GM10266 (cell line): ENCODE measurements around the gene SHBG.
"Not testable (repeated sequence)": the region's sequence is repeated elsewhere in the genome, so short reads cannot be mapped to it uniquely, and the experiment has no call there.

Experiments used
- DNase-seq: peaks from one replicate; pipeline ENCODE4 v3.0.0; 2012; ENCODE audit errors: extremely low spot score
- CTCF ChIP-seq: IDR thresholded peaks from 2 replicates; pipeline ENCODE4 v1.5.1; 2012; ENCODE audit warnings: mild to moderate bottlenecking, low read depth; ENCODE audit not compliant: control insufficient read depth, insufficient read depth; ENCODE audit errors: missing control alignments

The SHBG gene

DNA sequence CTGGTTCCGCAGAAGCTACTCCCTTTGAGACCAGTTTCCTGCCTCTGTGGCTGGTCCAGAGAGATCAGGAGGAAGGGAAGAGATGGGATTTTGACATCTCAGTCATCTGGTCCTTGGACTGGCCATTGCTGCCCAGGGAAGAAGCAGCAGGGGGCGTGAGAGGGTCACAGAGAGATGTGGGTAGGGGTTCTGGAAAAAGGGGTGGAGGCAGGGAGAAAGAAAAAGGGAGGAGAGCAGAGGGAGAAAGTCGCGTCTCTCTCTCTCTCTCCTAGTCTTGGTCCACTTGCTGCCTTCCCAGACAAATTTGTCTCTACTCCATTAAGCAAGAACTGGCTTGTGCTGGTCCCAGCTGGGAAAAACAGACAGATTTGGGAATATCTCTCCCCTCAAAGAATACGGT, 4.4 kb downstream of the SHBG start:
- no peak for DNase-seq
- TF ChIP-seq CTCF = peak; percentile 57

GRCh38 chr17:7636163-7636562, 6.2 kb downstream of the SHBG start:
- DNase-seq = no peak
- TF ChIP-seq CTCF = no peak

DNA sequence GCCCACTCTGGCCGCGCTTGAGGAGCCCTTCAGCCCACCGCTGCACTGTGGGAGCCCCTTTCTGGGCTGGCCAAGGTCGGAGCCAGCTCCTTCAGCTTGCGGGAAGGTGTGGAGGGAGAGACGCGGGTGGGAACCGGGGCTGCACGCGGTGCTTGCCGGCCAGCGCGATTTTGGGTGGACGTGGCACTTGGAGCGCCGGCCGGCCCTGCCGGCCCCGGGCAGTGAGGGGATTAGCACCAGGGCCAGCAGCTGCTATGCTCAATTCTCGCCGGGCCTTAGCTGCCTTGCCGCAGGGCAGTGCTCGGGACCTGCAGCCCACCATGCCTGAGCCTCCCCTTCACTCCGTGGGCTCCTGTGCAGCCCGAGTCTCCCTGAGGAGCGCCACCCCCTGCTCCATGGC, 10.8 kb downstream of the SHBG start:
- TF ChIP-seq CTCF = no peak
- no peak for DNase-seq

DNA sequence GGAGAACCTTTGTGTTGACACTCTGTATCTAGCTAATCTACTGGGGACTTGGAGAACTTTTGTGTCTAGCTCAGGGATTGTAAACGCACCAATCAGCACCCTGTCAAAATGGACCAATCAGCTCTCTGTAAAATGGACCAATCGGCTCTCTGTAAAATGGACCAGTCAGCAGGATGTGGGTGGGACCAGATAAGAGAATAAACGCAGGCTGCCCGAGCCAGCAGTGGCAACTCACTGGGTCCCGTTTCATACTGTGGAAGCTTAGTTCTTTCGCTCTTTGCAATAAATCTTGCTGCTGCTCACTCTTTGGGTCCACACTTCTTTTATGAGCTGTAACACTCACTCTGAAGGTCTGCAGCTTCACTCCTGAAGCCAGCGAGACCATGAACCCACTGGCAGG, 11.7 kb downstream of the SHBG start:
- DNase-seq = not testable (repeated sequence)

DNA sequence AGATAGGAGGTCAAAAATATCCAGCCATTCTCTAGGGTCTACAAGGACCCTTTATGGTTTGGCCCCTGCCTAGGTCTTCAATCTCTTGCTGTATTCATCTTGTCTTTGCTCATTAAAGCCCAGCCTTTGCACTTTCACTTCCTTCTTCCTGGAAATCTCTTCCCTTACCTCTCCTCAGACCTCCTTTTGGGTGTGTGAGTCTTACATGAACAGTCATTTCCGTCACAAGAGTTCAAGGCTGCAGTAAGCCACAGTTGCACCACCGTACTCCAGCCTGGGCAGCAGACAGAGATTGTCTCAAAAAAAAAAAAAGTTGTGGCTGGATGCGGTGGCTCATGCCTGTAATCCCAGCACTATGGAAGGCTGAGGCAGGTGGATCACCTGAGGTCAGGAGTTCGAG, 14.8 kb downstream of the SHBG start:
- no peak for DNase-seq

DNA sequence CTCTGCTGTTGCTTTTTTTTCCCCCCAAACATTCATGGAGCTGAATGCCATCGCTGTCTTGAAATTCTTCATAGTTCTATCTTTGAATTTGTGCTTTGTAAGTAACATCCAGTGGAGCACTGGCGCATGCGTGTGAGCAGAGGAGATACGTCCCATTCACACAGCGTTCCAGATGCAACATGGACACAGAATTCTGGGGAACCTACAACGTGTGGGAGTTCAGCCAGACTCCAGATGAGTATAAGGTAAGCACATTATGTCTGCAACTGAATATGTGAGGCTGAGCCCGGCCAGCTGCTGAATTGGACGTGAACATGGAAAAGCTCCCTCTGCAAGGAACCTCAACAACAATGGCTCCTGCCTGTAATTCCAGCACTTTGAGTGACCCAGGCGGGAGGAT, 16.5 kb downstream of the SHBG start:
- no peak for TF ChIP-seq CTCF
- no peak for DNase-seq

More for the DNA sequence above, 14.8 kb downstream of the SHBG start:
- no peak for TF ChIP-seq CTCF

- no peak for DNase-seq
- TF ChIP-seq CTCF = no peak
Measured at GRCh38 chr17:7647018-7647417, 17.1 kb downstream of the SHBG start.

- no peak for TF ChIP-seq CTCF
- peak; percentile 88 for DNase-seq
Measured at GRCh38 chr17:7650509-7651096, 20.7 kb downstream of the SHBG start, which contains the start of gene ATP1B2. ATP1B2 (plus strand) TSS chr17:7650926; CDS start chr17:7651519, 593 bp downstream.
